Measurements from ENCODE around the gene ALG5. TPM values are rescaled to one million over a fixed set of nuclear protein-coding genes. Genes with fewer than 3 reads are reported as not detected.

The ALG5 gene
- total RNA-seq, 1 donor = 47.9 TPM

DNA sequence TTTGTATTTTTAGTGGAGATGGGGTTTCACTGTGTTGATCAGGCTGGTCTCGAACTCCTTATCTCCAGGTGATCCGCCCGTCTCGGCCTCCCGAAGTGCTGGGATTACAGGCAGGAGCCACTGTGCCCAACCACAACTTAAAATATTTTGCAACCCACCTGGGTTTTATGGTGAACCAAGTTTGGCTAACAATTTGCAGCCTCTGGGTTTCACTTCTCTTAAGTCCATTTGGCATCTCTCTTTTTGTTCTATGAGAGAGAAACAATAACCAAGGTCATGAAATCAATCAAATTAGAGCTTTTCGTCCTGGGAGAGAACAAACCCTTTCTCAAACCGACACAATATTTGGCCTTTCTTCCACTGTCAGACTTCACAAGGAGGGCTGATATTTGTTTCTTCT, 73.5 kb downstream of the ALG5 start:
- DNase-seq (ENCODE audit: low read depth) = no peak
- TF ChIP-seq, protein P1, sequence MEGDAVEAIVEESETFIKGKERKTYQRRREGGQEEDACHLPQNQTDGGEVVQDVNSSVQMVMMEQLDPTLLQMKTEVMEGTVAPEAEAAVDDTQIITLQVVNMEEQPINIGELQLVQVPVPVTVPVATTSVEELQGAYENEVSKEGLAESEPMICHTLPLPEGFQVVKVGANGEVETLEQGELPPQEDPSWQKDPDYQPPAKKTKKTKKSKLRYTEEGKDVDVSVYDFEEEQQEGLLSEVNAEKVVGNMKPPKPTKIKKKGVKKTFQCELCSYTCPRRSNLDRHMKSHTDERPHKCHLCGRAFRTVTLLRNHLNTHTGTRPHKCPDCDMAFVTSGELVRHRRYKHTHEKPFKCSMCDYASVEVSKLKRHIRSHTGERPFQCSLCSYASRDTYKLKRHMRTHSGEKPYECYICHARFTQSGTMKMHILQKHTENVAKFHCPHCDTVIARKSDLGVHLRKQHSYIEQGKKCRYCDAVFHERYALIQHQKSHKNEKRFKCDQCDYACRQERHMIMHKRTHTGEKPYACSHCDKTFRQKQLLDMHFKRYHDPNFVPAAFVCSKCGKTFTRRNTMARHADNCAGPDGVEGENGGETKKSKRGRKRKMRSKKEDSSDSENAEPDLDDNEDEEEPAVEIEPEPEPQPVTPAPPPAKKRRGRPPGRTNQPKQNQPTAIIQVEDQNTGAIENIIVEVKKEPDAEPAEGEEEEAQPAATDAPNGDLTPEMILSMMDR (IDR thresholded peaks at IDR 0.05; ENCODE audit: insufficient read depth, low read depth, low read length) = no peak
- no peak overlapping the region for H3K4me3 ChIP-seq (ENCODE audit: low read depth, low read length)

DNA sequence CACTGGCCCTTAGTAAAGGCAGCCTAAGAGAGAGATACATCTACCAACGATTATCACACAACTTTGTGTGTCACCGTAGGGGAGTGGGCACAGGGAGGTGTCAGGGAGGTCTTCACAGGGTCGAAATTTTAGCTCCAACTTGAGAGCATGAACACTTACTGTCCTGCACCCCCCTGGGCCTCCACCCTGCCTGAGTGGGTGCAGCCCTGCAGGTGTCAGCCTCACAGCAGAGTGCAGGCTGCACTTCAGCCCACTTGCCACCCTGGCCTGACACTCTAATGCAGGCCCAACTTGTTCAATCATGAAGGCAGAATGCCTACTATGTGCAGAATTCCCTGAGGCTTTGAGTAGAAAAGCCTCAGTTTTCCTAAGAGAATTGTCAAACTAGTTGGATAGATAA, 75.1 kb downstream of the ALG5 start:
- DNase-seq (ENCODE audit: low read depth) = no peak
- TF ChIP-seq, protein P1 (IDR thresholded peaks at IDR 0.05; ENCODE audit: insufficient read depth, low read depth, low read length) = no peak
- H3K4me3 ChIP-seq (ENCODE audit: low read depth, low read length) = no peak overlapping the region

- DNase-seq (ENCODE audit: low read depth) = no peak
- H3K4me3 ChIP-seq (ENCODE audit: low read depth, low read length) = no peak overlapping the region
- TF ChIP-seq, protein P1 (IDR thresholded peaks at IDR 0.05; ENCODE audit: insufficient read depth, low read depth, low read length) = no peak
These were observed 77.4 kb downstream of the ALG5 start for GRCh38 chr13:36921631-36922301.

- TF ChIP-seq, protein P1 (IDR thresholded peaks at IDR 0.05; ENCODE audit: insufficient read depth, low read depth, low read length) = no peak
- H3K4me3 ChIP-seq (ENCODE audit: low read depth, low read length) = peak overlapping the region; percentile 24
- no peak for DNase-seq (ENCODE audit: low read depth)
These were observed 78.4 kb downstream of the ALG5 start for GRCh38 chr13:36920616-36921185.

DNA sequence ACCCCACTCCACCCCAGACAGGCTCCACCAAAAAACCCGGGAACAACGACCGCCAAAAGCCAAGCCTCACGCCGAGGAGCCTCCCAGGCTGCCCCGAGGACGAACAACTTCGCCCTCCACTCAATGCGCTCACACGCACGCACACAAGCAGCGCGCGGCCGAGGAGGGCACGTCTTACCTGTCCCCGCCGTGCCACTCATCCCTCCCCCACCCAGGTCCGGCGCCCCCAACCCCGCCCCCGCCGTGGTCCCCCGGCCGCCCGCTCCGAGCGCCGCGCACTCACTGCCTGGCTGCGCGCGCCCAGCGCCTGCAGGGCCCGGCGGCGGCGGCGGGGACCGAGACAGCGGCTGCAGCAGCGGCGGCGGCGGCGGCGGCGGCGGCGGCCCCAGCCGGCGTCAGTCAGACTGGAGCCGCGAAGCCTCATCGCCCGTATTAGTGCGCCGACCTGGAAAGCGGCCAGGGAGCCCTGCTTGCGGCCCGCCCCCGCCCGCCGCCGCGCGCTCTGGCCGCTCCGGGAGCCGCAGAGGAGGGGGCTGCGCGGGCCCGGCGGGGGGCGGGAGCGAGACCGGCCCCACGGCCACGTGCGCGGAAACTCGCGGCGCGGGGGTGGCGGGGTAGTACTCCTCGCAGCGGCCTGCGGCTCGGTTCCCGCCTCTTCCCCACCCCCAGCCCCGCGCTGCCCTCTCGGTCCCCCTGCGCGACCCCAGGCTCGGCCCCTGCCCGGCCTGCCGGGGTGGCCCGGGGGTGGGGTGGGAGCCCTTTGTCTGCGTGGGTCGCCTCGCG, 79.1 kb downstream of the ALG5 start, which contains the start of gene SMAD9:
Gene SMAD9 (minus strand): TSS at position 406 of the 783 bp plus-strand sequence. CDS start 40,549 bp downstream, outside the sequence.
- DNase-seq (ENCODE audit: low read depth) = peak; percentile 54
- H3K4me3 ChIP-seq (ENCODE audit: low read depth, low read length) = peak within 1 kb of the TSS; percentile 65
- TF ChIP-seq, protein P1 (IDR thresholded peaks at IDR 0.05; ENCODE audit: insufficient read depth, low read depth, low read length) = no peak

GRCh38 chr13:36919171-36919832, 79.8 kb downstream of the ALG5 start:
- peak; percentile 11 for DNase-seq (ENCODE audit: low read depth)
- H3K4me3 ChIP-seq (ENCODE audit: low read depth, low read length) = peak overlapping the region; percentile 65
- TF ChIP-seq, protein P1 (IDR thresholded peaks at IDR 0.05; ENCODE audit: insufficient read depth, low read depth, low read length) = no peak

Data from fibroblast of villous mesenchyme (primary cell).